GM23338 (cell line): ENCODE results near the gene MAP3K21. TPM values are rescaled to one million over a fixed set of nuclear protein-coding genes. Genes with fewer than 3 reads are reported as not detected.

Experiments
- ATAC-seq: fragments of 200-7000 bp; cut with Tn5 transposase; 3 replicates; pipeline ENCODE4 v1.9.1; 2020
- DNase-seq: peaks from one replicate; pipeline ENCODE4 v3.0.0-alpha.2; 2015; ENCODE audit warnings: low spot score
- H2AFZ ChIP-seq: fragments of 200-600 bp; sonication (generic); 2 replicates; pipeline ENCODE4 v1.8.0; 2016; ENCODE audit warnings: antibody characterized with exemption, mild to moderate bottlenecking, moderate library complexity
- H3F3A ChIP-seq: fragments of 200-600 bp; sonication (generic); replicated peaks from 2 replicates; pipeline ENCODE4 v1.8.0; 2017; ENCODE audit warnings: antibody characterized with exemption, mixed run types, low read depth
- H3K27ac ChIP-seq: fragments of 200-600 bp; sonication (generic); 2 replicates; pipeline ENCODE4 v1.6.1; 2016; ENCODE audit warnings: low read depth
- H3K27me3 ChIP-seq: fragments of 200-600 bp; sonication (generic); 2 replicates; pipeline ENCODE4 v1.8.0; 2016; ENCODE audit warnings: mild to moderate bottlenecking, mixed run types, moderate library complexity; ENCODE audit not compliant: insufficient read depth
- H3K36me3 ChIP-seq: fragments of 200-600 bp; sonication (generic); 2 replicates; pipeline ENCODE4 v1.8.0; 2016; ENCODE audit warnings: mild to moderate bottlenecking; ENCODE audit not compliant: insufficient read depth
- H3K4me1 ChIP-seq: fragments of 200-600 bp; sonication (generic); 2 replicates; pipeline ENCODE4 v1.8.0; 2016; ENCODE audit warnings: mild to moderate bottlenecking, moderate library complexity; ENCODE audit not compliant: insufficient read depth
- H3K4me2 ChIP-seq: fragments of 200-600 bp; sonication (generic); 2 replicates; pipeline ENCODE4 v1.7.1; 2017; ENCODE audit warnings: mixed run types
- H3K4me3 ChIP-seq: fragments of 200-600 bp; sonication (generic); 2 replicates; pipeline ENCODE4 v1.6.1; 2016; ENCODE audit warnings: mixed run types
- H3K79me2 ChIP-seq: fragments of 200-600 bp; sonication (generic); replicated peaks from 2 replicates; pipeline ENCODE4 v1.8.0; 2017; ENCODE audit warnings: mild to moderate bottlenecking; ENCODE audit not compliant: insufficient read depth
- H3K9me2 ChIP-seq: fragments of 200-600 bp; sonication (generic); 2 replicates; pipeline ENCODE4 v1.8.0; 2017; ENCODE audit not compliant: insufficient read depth
- H4K20me1 ChIP-seq: fragments of 200-600 bp; sonication (generic); replicated peaks from 2 replicates; pipeline ENCODE4 v1.8.0; 2017; ENCODE audit warnings: mild to moderate bottlenecking; ENCODE audit not compliant: insufficient read depth
- H3K27ac Mint-ChIP-seq: 2 replicates; pipeline ENCODE4 v1.8.0; 2020; ENCODE audit warnings: inconsistent platforms, mild to moderate bottlenecking, moderate library complexity, mixed read lengths
- H3K27me3 Mint-ChIP-seq: 3 replicates; pipeline ENCODE4 v1.8.0; 2022; ENCODE audit warnings: low read depth, mild to moderate bottlenecking, moderate library complexity, mixed read lengths, inconsistent platforms; ENCODE audit not compliant: insufficient read depth, poor library complexity
- H3K36me3 Mint-ChIP-seq: 3 replicates; pipeline ENCODE4 v1.8.0; 2021; ENCODE audit warnings: low read depth, mild to moderate bottlenecking, inconsistent platforms, moderate library complexity, mixed read lengths
- H3K4me1 Mint-ChIP-seq: 3 replicates; pipeline ENCODE4 v1.8.0; 2020; ENCODE audit warnings: mild to moderate bottlenecking, inconsistent platforms, mixed read lengths
- H3K4me3 Mint-ChIP-seq: 3 replicates; pipeline ENCODE4 v1.8.0; 2021; ENCODE audit warnings: moderate library complexity, mild to moderate bottlenecking, inconsistent platforms, mixed read lengths
- H3K9me3 Mint-ChIP-seq: 3 replicates; pipeline ENCODE4 v1.8.0; 2020; ENCODE audit warnings: moderate library complexity, mild to moderate bottlenecking, inconsistent platforms, mixed read lengths
- CREB1 ChIP-seq: fragments of 250-450 bp; sonication (Bioruptor Pico); IDR thresholded peaks from 2 replicates; pipeline ENCODE4 v1.5.0; 2020; ENCODE audit warnings: low read depth, mild to moderate bottlenecking, moderate library complexity
- EZH2 ChIP-seq: fragments of 200-600 bp; sonication (generic); IDR thresholded peaks from one replicate; pipeline ENCODE4 v1.8.0; 2017; ENCODE audit warnings: antibody characterized with exemption, mild to moderate bottlenecking, low read depth; ENCODE audit not compliant: unreplicated experiment
- EZH2phosphoT487 ChIP-seq: fragments of 200-600 bp; sonication (generic); IDR thresholded peaks from one replicate; pipeline ENCODE4 v1.8.1; 2018; ENCODE audit warnings: antibody characterized with exemption; ENCODE audit not compliant: unreplicated experiment
- JUNB ChIP-seq: IDR thresholded peaks from one replicate; pipeline ENCODE4 v1.6.1; 2016; ENCODE audit warnings: antibody characterized with exemption; ENCODE audit not compliant: unreplicated experiment
- NANOG ChIP-seq: IDR thresholded peaks from 2 replicates; pipeline ENCODE4 v1.6.1; 2016; ENCODE audit warnings: antibody characterized with exemption, borderline replicate concordance
- POLR2AphosphoS5 ChIP-seq: IDR thresholded peaks from 2 replicates; pipeline ENCODE4 v1.6.1; 2016; ENCODE audit warnings: antibody characterized with exemption, low read depth
- STAT1 ChIP-seq: IDR thresholded peaks from one replicate; pipeline ENCODE4 v1.6.1; 2016; ENCODE audit warnings: antibody characterized with exemption; ENCODE audit not compliant: unreplicated experiment
- ZNF114 ChIP-seq: fragments of 250-450 bp; sonication (Bioruptor Pico); IDR thresholded peaks from 2 replicates; pipeline ENCODE4 v1.5.0; 2020; ENCODE audit warnings: mild to moderate bottlenecking, moderate library complexity
- ZNF331 ChIP-seq: fragments of 250-450 bp; sonication (Bioruptor Pico); IDR thresholded peaks from 2 replicates; pipeline ENCODE4 v1.5.0; 2020; ENCODE audit warnings: low read depth, mild to moderate bottlenecking, moderate library complexity
- polyA plus RNA-seq: library from polyadenylated mRNA; unstranded; fragments of >200 nt; fragmentation: Nextera tagmentation; extraction: Ambion mirVana; gene quantifications from 2 replicates; pipeline ENCODE4 v1.2.1, GENCODE V29; 2016
- total RNA-seq: library from RNA; depleted of rRNA; stranded (reverse); fragments of >200 nt; shearing (Covaris generic); gene quantifications from 2 replicates; pipeline ENCODE4 v1.2.3, GENCODE V29; 2014
- TF ChIP-seq, protein P1 (sequence below): IDR thresholded peaks from one replicate; pipeline ENCODE4 v1.6.1; 2018; ENCODE audit warnings: antibody characterized with exemption; ENCODE audit not compliant: unreplicated experiment
- TF ChIP-seq, protein P2 (sequence below): fragments of 250-450 bp; sonication (Bioruptor Pico); IDR thresholded peaks from 2 replicates; pipeline ENCODE4 v1.5.0; 2020; ENCODE audit warnings: mild to moderate bottlenecking, moderate library complexity
- TF ChIP-seq, protein P3 (sequence below): IDR thresholded peaks from 2 replicates; pipeline ENCODE4 v1.6.1; 2016; ENCODE audit warnings: antibody characterized with exemption
- TF ChIP-seq, protein P4 (sequence below), 2 experiments: fragments of 200-600 bp in 1 of 2; sonication (generic) in 1 of 2; conservative IDR thresholded peaks; 2 replicates each; pipeline versions ENCODE4 v1.5.1 to v1.6.1; 2016 to 2017; ENCODE audit warnings: antibody characterized with exemption in 2 of 2, low read depth in 2 of 2, mild to moderate bottlenecking in 2 of 2, moderate library complexity in 1 of 2

Gene MAP3K21
- total and polyA plus RNA-seq, 2 experiments from 2014 or later = 11.7 to 40.1 TPM

DNA sequence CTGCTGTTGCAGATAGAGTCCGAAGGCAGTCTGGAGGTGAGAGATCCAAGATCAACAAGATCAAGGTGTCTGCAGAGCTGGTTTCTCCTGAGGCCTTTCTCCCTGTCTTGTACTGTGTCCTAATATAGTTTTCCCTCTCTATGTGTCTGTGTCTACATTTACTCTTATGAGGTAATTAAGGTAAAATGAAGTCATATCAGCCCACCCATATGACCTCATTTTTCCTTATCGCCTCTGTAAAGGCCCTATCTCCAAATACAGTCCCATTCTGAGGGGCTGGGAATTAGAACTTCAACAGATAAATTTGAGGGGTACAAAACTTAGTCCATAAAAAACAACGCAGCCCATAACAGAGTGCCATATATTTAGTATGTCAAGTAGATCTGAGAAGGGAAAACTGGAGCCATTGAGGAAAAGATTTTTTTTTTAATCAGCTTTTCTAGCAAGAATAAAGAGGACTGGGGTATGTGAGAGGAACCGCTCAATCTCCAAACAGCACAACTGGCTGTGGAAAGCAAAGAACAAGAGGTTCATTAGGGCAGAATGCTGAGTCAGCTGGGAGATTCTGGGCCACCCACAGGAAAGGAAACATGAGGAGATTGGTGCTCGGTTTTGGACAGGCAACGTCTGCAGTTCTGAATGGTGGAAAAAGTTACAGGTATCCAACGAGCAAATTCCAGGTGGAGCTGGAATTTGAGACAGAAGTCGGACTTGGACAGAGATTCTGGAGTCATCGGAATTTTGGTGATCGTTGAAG lies 65.7 kb downstream of the MAP3K21 start:
- H3K4me1 ChIP-seq = peaks cover 15% of the 10 kb centered on the region
- peaks cover 6% of the 10 kb centered on the region; the same call in 2 of the 3 replicates for H3K9me3 Mint-ChIP-seq
- H3K9me2 ChIP-seq = no peaks in the 10 kb centered on the region
- H3K4me1 Mint-ChIP-seq = peaks cover 7% of the 10 kb centered on the region; the same call in 2 of the 3 replicates
- no peak for ATAC-seq
- no peaks in the 10 kb centered on the region for H3K36me3 Mint-ChIP-seq
- no peak overlapping the region for H3K4me3 Mint-ChIP-seq
- TF ChIP-seq JUNB (no peak), ZNF114 (CRISPR knock-in tag) (no peak), EZH2 (no peak), POLR2AphosphoS5 (no peak), ZNF331 (CRISPR knock-in tag) (no peak), NANOG (no peak), STAT1 (no peak), EZH2phosphoT487 (no peak), CREB1 (CRISPR knock-in tag) (no peak)
- TF ChIP-seq, protein P1, sequence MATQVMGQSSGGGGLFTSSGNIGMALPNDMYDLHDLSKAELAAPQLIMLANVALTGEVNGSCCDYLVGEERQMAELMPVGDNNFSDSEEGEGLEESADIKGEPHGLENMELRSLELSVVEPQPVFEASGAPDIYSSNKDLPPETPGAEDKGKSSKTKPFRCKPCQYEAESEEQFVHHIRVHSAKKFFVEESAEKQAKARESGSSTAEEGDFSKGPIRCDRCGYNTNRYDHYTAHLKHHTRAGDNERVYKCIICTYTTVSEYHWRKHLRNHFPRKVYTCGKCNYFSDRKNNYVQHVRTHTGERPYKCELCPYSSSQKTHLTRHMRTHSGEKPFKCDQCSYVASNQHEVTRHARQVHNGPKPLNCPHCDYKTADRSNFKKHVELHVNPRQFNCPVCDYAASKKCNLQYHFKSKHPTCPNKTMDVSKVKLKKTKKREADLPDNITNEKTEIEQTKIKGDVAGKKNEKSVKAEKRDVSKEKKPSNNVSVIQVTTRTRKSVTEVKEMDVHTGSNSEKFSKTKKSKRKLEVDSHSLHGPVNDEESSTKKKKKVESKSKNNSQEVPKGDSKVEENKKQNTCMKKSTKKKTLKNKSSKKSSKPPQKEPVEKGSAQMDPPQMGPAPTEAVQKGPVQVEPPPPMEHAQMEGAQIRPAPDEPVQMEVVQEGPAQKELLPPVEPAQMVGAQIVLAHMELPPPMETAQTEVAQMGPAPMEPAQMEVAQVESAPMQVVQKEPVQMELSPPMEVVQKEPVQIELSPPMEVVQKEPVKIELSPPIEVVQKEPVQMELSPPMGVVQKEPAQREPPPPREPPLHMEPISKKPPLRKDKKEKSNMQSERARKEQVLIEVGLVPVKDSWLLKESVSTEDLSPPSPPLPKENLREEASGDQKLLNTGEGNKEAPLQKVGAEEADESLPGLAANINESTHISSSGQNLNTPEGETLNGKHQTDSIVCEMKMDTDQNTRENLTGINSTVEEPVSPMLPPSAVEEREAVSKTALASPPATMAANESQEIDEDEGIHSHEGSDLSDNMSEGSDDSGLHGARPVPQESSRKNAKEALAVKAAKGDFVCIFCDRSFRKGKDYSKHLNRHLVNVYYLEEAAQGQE = no peak
- TF ChIP-seq, protein P2, sequence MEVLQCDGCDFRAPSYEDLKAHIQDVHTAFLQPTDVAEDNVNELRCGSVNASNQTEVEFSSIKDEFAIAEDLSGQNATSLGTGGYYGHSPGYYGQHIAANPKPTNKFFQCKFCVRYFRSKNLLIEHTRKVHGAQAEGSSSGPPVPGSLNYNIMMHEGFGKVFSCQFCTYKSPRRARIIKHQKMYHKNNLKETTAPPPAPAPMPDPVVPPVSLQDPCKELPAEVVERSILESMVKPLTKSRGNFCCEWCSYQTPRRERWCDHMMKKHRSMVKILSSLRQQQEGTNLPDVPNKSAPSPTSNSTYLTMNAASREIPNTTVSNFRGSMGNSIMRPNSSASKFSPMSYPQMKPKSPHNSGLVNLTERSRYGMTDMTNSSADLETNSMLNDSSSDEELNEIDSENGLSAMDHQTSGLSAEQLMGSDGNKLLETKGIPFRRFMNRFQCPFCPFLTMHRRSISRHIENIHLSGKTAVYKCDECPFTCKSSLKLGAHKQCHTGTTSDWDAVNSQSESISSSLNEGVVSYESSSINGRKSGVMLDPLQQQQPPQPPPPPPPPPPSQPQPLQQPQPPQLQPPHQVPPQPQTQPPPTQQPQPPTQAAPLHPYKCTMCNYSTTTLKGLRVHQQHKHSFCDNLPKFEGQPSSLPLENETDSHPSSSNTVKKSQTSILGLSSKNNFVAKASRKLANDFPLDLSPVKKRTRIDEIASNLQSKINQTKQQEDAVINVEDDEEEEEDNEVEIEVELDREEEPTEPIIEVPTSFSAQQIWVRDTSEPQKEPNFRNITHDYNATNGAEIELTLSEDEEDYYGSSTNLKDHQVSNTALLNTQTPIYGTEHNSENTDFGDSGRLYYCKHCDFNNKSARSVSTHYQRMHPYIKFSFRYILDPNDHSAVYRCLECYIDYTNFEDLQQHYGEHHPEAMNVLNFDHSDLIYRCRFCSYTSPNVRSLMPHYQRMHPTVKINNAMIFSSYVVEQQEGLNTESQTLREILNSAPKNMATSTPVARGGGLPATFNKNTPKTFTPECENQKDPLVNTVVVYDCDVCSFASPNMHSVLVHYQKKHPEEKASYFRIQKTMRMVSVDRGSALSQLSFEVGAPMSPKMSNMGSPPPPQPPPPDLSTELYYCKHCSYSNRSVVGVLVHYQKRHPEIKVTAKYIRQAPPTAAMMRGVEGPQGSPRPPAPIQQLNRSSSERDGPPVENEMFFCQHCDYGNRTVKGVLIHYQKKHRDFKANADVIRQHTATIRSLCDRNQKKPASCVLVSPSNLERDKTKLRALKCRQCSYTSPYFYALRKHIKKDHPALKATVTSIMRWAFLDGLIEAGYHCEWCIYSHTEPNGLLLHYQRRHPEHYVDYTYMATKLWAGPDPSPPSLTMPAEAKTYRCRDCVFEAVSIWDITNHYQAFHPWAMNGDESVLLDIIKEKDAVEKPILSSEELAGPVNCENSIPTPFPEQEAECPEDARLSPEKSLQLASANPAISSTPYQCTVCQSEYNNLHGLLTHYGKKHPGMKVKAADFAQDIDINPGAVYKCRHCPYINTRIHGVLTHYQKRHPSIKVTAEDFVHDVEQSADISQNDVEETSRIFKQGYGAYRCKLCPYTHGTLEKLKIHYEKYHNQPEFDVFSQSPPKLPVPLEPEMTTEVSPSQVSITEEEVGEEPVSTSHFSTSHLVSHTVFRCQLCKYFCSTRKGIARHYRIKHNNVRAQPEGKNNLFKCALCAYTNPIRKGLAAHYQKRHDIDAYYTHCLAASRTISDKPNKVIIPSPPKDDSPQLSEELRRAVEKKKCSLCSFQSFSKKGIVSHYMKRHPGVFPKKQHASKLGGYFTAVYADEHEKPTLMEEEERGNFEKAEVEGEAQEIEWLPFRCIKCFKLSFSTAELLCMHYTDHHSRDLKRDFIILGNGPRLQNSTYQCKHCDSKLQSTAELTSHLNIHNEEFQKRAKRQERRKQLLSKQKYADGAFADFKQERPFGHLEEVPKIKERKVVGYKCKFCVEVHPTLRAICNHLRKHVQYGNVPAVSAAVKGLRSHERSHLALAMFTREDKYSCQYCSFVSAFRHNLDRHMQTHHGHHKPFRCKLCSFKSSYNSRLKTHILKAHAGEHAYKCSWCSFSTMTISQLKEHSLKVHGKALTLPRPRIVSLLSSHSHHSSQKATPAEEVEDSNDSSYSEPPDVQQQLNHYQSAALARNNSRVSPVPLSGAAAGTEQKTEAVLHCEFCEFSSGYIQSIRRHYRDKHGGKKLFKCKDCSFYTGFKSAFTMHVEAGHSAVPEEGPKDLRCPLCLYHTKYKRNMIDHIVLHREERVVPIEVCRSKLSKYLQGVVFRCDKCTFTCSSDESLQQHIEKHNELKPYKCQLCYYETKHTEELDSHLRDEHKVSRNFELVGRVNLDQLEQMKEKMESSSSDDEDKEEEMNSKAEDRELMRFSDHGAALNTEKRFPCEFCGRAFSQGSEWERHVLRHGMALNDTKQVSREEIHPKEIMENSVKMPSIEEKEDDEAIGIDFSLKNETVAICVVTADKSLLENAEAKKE (CRISPR knock-in tag) = no peak
- TF ChIP-seq, protein P3, sequence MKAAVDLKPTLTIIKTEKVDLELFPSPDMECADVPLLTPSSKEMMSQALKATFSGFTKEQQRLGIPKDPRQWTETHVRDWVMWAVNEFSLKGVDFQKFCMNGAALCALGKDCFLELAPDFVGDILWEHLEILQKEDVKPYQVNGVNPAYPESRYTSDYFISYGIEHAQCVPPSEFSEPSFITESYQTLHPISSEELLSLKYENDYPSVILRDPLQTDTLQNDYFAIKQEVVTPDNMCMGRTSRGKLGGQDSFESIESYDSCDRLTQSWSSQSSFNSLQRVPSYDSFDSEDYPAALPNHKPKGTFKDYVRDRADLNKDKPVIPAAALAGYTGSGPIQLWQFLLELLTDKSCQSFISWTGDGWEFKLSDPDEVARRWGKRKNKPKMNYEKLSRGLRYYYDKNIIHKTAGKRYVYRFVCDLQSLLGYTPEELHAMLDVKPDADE = no peak
- TF ChIP-seq, protein P4, sequence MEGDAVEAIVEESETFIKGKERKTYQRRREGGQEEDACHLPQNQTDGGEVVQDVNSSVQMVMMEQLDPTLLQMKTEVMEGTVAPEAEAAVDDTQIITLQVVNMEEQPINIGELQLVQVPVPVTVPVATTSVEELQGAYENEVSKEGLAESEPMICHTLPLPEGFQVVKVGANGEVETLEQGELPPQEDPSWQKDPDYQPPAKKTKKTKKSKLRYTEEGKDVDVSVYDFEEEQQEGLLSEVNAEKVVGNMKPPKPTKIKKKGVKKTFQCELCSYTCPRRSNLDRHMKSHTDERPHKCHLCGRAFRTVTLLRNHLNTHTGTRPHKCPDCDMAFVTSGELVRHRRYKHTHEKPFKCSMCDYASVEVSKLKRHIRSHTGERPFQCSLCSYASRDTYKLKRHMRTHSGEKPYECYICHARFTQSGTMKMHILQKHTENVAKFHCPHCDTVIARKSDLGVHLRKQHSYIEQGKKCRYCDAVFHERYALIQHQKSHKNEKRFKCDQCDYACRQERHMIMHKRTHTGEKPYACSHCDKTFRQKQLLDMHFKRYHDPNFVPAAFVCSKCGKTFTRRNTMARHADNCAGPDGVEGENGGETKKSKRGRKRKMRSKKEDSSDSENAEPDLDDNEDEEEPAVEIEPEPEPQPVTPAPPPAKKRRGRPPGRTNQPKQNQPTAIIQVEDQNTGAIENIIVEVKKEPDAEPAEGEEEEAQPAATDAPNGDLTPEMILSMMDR (conservative IDR thresholded peaks at IDR 0.05; ENCODE audit: low read depth in 2 of 2) = no peak
- no peak overlapping the region; the same call in 1 of the 2 replicates for H3K27ac ChIP-seq
- H2AFZ ChIP-seq = peak overlapping the region; percentile 70
- peaks cover 2% of the 10 kb centered on the region for H3K27me3 Mint-ChIP-seq
- peak overlapping the region; percentile 3; the same call in 1 of the 2 replicates for H3K27ac Mint-ChIP-seq
- no peaks in the 10 kb centered on the region for H4K20me1 ChIP-seq
- H3K36me3 ChIP-seq = no peaks in the 10 kb centered on the region
- no peaks in the 10 kb centered on the region for H3K79me2 ChIP-seq
- no peaks in the 10 kb centered on the region for H3K27me3 ChIP-seq
- no peak overlapping the region for H3K4me2 ChIP-seq
- no peaks in the 10 kb centered on the region for H3F3A ChIP-seq
- no peak overlapping the region for H3K4me3 ChIP-seq
- peak; percentile 22 for DNase-seq
